ENCODE data around the gene ERBB2. TPM values are rescaled to one million over a fixed set of nuclear protein-coding genes. Genes with fewer than 3 reads are reported as not detected.

ERBB2 gene
- total and polyA plus RNA-seq, 5 donors from 2014 or later, result 0.36 to 5.5 (median 0.67) TPM

DNA sequence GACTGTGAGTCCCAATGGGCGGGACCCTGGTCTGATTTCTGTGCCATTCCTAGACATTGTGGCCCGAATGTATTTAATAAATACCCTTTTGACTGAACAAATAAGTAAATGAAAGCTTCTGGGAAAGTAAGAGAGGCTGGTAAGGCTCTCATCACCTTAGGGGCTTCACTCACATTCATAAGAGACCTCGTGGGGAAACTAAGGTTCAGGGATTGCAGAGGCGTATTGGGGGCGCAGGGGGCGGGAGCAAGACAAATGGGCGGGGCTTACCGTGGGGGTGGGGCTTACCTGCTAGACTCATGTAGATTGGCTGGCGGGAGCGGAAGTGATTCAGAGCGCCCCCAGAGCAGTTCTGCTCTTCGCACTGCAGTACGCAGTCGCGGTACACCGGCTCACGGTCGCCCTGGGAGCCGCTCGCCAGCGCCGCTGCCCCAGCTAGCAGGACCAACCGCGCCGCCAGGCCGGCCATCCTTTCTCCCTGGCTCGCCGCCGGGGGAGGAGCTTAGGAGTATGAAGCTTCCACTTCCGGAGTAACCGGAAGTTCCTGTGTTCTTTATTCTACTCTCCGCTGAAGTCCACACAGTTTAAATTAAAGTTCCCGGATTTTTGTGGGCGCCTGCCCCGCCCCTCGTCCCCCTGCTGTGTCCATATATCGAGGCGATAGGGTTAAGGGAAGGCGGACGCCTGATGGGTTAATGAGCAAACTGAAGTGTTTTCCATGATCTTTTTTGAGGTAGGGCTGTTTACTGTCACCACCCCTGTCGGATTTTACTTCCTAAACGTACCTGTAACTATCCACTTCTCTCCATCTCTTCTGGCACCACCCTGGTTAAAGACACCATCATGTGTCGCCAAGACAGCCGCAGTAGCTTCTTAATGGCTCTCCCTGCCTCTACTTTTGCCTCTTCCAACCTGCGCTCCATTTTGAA lies 12.1 kb upstream of the ERBB2 start, which contains the start of gene PGAP3:
Gene PGAP3 (minus strand): TSS at position 512 of the 929 bp plus-strand sequence. CDS start 43 bp downstream, at position 469.
- Histone ChIP-seq H3K27me3 (ENCODE audit: control insufficient read depth, insufficient read depth, low read length) (no peaks in the 10 kb centered on the region), H3K36me3 (ENCODE audit: control insufficient read depth, insufficient read depth, low read length) (peaks cover 16% of the 10 kb centered on the region), H3K27ac (ENCODE audit: insufficient read depth, low read length, poor library complexity, severe bottlenecking) (peak within 1 kb of the TSS; percentile 86), H3K4me1 (ENCODE audit: control insufficient read depth, insufficient read depth, low read length, poor library complexity, severe bottlenecking) (peaks cover 21% of the 10 kb centered on the region), H3K9me3 (ENCODE audit: control insufficient read depth in 2 of 2, low read length in 2 of 2) (no peaks in the 10 kb centered on the region), H3K4me3 (ENCODE audit: low read depth, low read length) (peak within 1 kb of the TSS; percentile 93)
- Mint-ChIP-seq H3K9me3 (peaks cover 0 to 4% (median 0%) of the 10 kb centered on the region in 7 donors), H3K4me3 (peak within 1 kb of the TSS; percentile 97 to 99 (median 98)), H3K27ac (peak within 1 kb of the TSS; percentile 96 to 99 (median 98)), H3K27me3 (no peaks in the 10 kb centered on the region), H3K36me3 (peaks cover 19% of the 10 kb centered on the region), H3K4me1 (peaks cover 9 to 36% (median 21%) of the 10 kb centered on the region in 4 donors)
- peak; percentile 70 to 91 (median 83) for DNase-seq
- peak; percentile 87 to 89 for ATAC-seq (ENCODE audit: low read depth in 2 of 2)

DNA sequence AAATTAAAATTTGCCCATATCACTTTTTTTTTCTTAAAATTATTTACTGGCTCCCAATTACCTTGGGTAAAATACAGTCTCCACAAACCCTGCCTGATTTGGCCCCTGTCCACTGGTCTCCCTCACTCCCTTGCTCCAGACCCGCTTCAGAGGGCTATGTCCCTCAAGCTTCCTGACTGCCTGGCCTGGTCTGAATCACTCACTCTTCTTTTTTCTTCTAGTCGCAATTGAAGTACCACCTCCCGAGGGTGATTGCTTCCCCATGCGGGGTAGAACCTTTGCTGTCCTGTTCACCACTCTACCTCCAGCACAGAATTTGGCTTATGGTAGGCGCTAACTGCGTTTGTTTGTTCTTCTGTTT lies 11.4 kb upstream of the ERBB2 start:
- Histone ChIP-seq H3K27ac (ENCODE audit: insufficient read depth, low read length, poor library complexity, severe bottlenecking) (peak overlapping the region; percentile 86), H3K27me3 (ENCODE audit: control insufficient read depth, insufficient read depth, low read length) (no peaks in the 10 kb centered on the region)

DNA sequence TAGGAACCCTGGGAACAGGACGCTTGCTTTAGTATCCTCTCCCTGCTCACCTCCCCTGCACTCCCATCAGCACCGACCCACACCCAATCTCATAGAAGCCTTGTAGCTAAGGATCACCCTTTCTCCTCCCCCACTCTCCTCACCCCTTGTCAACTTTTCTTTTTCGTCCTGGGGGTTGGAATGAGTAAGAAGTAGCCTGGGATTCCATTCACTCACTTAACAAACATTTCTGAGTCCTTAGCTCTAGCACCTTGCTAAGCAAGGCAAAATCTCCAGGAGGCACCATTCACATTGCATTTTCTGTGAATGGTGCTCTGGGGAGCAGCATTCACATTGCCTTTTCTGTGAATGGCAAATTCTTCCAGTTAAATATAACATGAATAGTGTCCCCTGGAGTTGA lies 10.9 kb upstream of the ERBB2 start:
- peaks cover 0 to 4% (median 0%) of the 10 kb centered on the region in 7 donors for H3K9me3 Mint-ChIP-seq
- H3K4me3 ChIP-seq (ENCODE audit: low read depth, low read length), result peak overlapping the region; percentile 93
- no peak overlapping the region for H3K27ac ChIP-seq (ENCODE audit: insufficient read depth, low read length, poor library complexity, severe bottlenecking)
- H3K4me3 Mint-ChIP-seq, result peak overlapping the region; percentile 72 to 98 (median 97)
- H3K27me3 ChIP-seq (ENCODE audit: control insufficient read depth, insufficient read depth, low read length), result no peaks in the 10 kb centered on the region
- peak overlapping the region in 2 of 3 donors; percentile 36 to 98 for H3K27ac Mint-ChIP-seq
- ATAC-seq (ENCODE audit: low read depth in 2 of 2) (no peak), DNase-seq (no peak)
- H3K4me1 Mint-ChIP-seq, result peaks cover 9 to 31% (median 21%) of the 10 kb centered on the region in 4 donors
- H3K36me3 ChIP-seq (ENCODE audit: control insufficient read depth, insufficient read depth, low read length), result peaks cover 8% of the 10 kb centered on the region
- no peaks in the 10 kb centered on the region for H3K9me3 ChIP-seq (ENCODE audit: control insufficient read depth in 2 of 2, low read length in 2 of 2)
- no peaks in the 10 kb centered on the region for H3K27me3 Mint-ChIP-seq
- H3K4me1 ChIP-seq (ENCODE audit: control insufficient read depth, insufficient read depth, low read length, poor library complexity, severe bottlenecking), result peaks cover 21% of the 10 kb centered on the region
- H3K36me3 Mint-ChIP-seq, result peaks cover 12% of the 10 kb centered on the region

More for the DNA sequence above, 11.4 kb upstream of the ERBB2 start:
- DNase-seq (no peak), ATAC-seq (ENCODE audit: low read depth in 2 of 2) (no peak)
- Histone ChIP-seq H3K9me3 (ENCODE audit: control insufficient read depth in 2 of 2, low read length in 2 of 2) (no peaks in the 10 kb centered on the region), H3K4me3 (ENCODE audit: low read depth, low read length) (peak overlapping the region; percentile 93), H3K36me3 (ENCODE audit: control insufficient read depth, insufficient read depth, low read length) (peaks cover 10% of the 10 kb centered on the region), H3K4me1 (ENCODE audit: control insufficient read depth, insufficient read depth, low read length, poor library complexity, severe bottlenecking) (peaks cover 21% of the 10 kb centered on the region)
- peaks cover 9 to 31% (median 21%) of the 10 kb centered on the region in 4 donors for H3K4me1 Mint-ChIP-seq
- peaks cover 13% of the 10 kb centered on the region for H3K36me3 Mint-ChIP-seq
- peak overlapping the region; percentile 96 to 99 (median 98) for H3K27ac Mint-ChIP-seq
- no peaks in the 10 kb centered on the region for H3K27me3 Mint-ChIP-seq
- peak overlapping the region; percentile 97 to 99 (median 98) for H3K4me3 Mint-ChIP-seq
- H3K9me3 Mint-ChIP-seq, result peaks cover 0 to 4% (median 0%) of the 10 kb centered on the region in 7 donors

DNA sequence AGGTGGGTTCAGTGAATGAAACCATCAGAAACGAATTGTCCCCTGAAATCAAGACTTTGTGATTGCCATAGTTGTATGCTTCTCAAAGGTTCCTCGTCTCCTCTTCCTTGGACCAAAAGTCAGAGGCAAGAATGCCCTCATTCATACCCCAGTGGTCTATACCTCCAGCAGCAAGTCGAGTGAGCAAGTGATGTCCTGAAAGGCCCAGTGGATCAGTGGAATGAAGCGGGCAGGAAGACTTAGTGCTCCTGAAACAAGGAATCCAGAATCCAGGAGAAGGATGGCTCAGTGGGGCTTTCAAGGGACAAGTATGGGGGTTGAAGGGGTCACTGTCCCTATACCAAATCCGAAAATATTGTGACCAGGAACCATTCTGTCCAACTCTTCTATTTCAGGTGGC lies 5.3 kb upstream of the ERBB2 start:
- H3K4me1 ChIP-seq (ENCODE audit: control insufficient read depth, insufficient read depth, low read length, poor library complexity, severe bottlenecking), result no peaks in the 10 kb centered on the region
- no peak overlapping the region for H3K4me3 ChIP-seq (ENCODE audit: low read depth, low read length)
- no peak for ATAC-seq (ENCODE audit: low read depth in 2 of 2)
- Mint-ChIP-seq H3K9me3 (no peaks in the 10 kb centered on the region), H3K36me3 (no peaks in the 10 kb centered on the region), H3K4me1 (peaks cover 0 to 9% (median 4%) of the 10 kb centered on the region in 4 donors), H3K27me3 (peaks cover 31% of the 10 kb centered on the region), H3K27ac (no peak overlapping the region), H3K4me3 (no peak overlapping the region)
- no peak overlapping the region for H3K27ac ChIP-seq (ENCODE audit: insufficient read depth, low read length, poor library complexity, severe bottlenecking)
- peaks cover 2% of the 10 kb centered on the region for H3K27me3 ChIP-seq (ENCODE audit: control insufficient read depth, insufficient read depth, low read length)
- DNase-seq, result no peak
- no peaks in the 10 kb centered on the region for H3K36me3 ChIP-seq (ENCODE audit: control insufficient read depth, insufficient read depth, low read length)
- no peaks in the 10 kb centered on the region for H3K9me3 ChIP-seq (ENCODE audit: control insufficient read depth in 2 of 2, low read length in 2 of 2)

DNA sequence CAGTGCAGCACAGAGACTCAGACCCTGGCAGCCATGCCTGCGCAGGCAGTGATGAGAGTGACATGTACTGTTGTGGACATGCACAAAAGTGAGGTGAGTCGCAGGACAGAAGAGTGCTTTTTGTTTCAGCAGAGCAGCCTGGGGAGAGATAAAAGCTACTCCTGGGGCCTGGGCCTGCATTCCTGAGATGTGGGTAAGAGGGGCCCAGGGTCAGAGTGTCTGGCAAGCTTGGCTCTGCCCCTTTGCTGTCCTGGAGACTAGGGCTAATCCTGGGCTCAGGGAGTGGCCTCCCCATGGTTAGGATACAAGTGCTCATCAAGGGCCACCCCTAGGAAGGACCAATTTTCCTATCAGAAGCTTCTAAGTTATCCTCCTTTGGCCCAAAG lies 4.8 kb upstream of the ERBB2 start:
- no peak overlapping the region for H3K4me3 ChIP-seq (ENCODE audit: low read depth, low read length)
- peaks cover 35% of the 10 kb centered on the region for H3K27me3 Mint-ChIP-seq
- ATAC-seq (ENCODE audit: low read depth in 2 of 2) (no peak), DNase-seq (no peak)
- H3K9me3 Mint-ChIP-seq, result no peaks in the 10 kb centered on the region
- H3K36me3 Mint-ChIP-seq, result no peaks in the 10 kb centered on the region
- H3K4me1 ChIP-seq (ENCODE audit: control insufficient read depth, insufficient read depth, low read length, poor library complexity, severe bottlenecking), result peaks cover 4% of the 10 kb centered on the region
- H3K4me1 Mint-ChIP-seq, result peaks cover 0 to 11% (median 7%) of the 10 kb centered on the region in 4 donors
- H3K27me3 ChIP-seq (ENCODE audit: control insufficient read depth, insufficient read depth, low read length), result peaks cover 2% of the 10 kb centered on the region
- no peaks in the 10 kb centered on the region for H3K36me3 ChIP-seq (ENCODE audit: control insufficient read depth, insufficient read depth, low read length)
- no peak overlapping the region for H3K27ac ChIP-seq (ENCODE audit: insufficient read depth, low read length, poor library complexity, severe bottlenecking)
- H3K27ac Mint-ChIP-seq, result no peak overlapping the region
- no peak overlapping the region for H3K4me3 Mint-ChIP-seq
- no peaks in the 10 kb centered on the region for H3K9me3 ChIP-seq (ENCODE audit: control insufficient read depth in 2 of 2, low read length in 2 of 2)

DNA sequence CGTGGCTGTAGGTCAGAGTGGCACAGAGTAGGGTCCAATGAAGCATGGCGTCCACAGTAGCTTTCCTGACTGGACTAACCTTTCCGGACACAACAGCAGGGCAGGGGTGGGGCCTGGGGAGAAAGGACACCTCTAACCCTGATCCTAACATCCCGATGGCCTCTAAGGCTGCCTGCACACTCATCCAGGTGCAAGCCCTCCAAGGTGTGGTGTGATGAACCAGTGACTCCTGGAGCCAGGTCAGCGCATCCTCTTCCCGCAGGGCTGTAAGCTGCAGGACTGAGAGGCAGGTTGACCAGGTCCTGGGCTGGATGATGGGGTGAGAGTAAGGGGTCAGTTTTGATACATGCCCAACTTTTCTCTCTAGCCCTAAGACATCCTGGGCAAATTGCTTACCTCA lies 3.1 kb upstream of the ERBB2 start:
- H3K4me1 ChIP-seq (ENCODE audit: control insufficient read depth, insufficient read depth, low read length, poor library complexity, severe bottlenecking), result peaks cover 11% of the 10 kb centered on the region
- no peak overlapping the region for H3K4me3 Mint-ChIP-seq
- no peaks in the 10 kb centered on the region for H3K36me3 Mint-ChIP-seq
- peaks cover 0 to 20% (median 7%) of the 10 kb centered on the region in 4 donors for H3K4me1 Mint-ChIP-seq
- no peaks in the 10 kb centered on the region for H3K9me3 ChIP-seq (ENCODE audit: control insufficient read depth in 2 of 2, low read length in 2 of 2)
- DNase-seq, result no peak
- H3K27ac ChIP-seq (ENCODE audit: insufficient read depth, low read length, poor library complexity, severe bottlenecking), result no peak overlapping the region
- no peaks in the 10 kb centered on the region for H3K36me3 ChIP-seq (ENCODE audit: control insufficient read depth, insufficient read depth, low read length)
- H3K27me3 ChIP-seq (ENCODE audit: control insufficient read depth, insufficient read depth, low read length), result peaks cover 10% of the 10 kb centered on the region
- H3K4me3 ChIP-seq (ENCODE audit: low read depth, low read length), result no peak overlapping the region
- H3K27me3 Mint-ChIP-seq, result peaks cover 48% of the 10 kb centered on the region
- no peak for ATAC-seq (ENCODE audit: low read depth in 2 of 2)
- H3K27ac Mint-ChIP-seq, result no peak overlapping the region
- peaks cover 0 to 3% (median 0%) of the 10 kb centered on the region in 7 donors for H3K9me3 Mint-ChIP-seq

DNA sequence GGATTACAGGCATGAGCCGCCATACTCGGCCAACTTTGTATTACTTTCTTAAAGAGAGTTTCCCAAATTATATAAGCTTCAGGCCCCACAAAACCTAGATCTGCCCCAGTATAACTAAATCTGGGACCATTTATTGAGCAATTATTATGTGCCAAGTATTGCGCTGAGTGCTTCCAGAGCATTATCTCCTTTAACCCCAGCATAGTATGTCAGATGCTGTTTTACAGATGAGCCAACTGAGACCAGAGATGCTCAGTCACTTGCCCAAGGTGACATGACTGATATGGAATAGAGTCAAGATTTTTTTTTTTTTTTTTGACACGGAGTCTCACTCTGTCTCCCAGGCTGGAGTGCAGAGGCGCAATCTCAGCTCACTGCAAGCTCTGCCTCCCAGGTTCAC lies 1.9 kb upstream of the ERBB2 start:
- H3K4me1 Mint-ChIP-seq, result peaks cover 0 to 20% (median 7%) of the 10 kb centered on the region in 4 donors
- Histone ChIP-seq H3K9me3 (ENCODE audit: control insufficient read depth in 2 of 2, low read length in 2 of 2) (no peaks in the 10 kb centered on the region), H3K4me1 (ENCODE audit: control insufficient read depth, insufficient read depth, low read length, poor library complexity, severe bottlenecking) (peaks cover 11% of the 10 kb centered on the region), H3K27me3 (ENCODE audit: control insufficient read depth, insufficient read depth, low read length) (peaks cover 10% of the 10 kb centered on the region), H3K27ac (ENCODE audit: insufficient read depth, low read length, poor library complexity, severe bottlenecking) (no peak overlapping the region), H3K4me3 (ENCODE audit: low read depth, low read length) (no peak overlapping the region), H3K36me3 (ENCODE audit: control insufficient read depth, insufficient read depth, low read length) (no peaks in the 10 kb centered on the region)
- ATAC-seq (ENCODE audit: low read depth in 2 of 2) (no peak), DNase-seq (no peak)
- H3K27ac Mint-ChIP-seq, result no peak overlapping the region
- no peak overlapping the region for H3K4me3 Mint-ChIP-seq
- peaks cover 0 to 3% (median 0%) of the 10 kb centered on the region in 7 donors for H3K9me3 Mint-ChIP-seq
- H3K27me3 Mint-ChIP-seq, result peaks cover 57% of the 10 kb centered on the region
- no peaks in the 10 kb centered on the region for H3K36me3 Mint-ChIP-seq

Measured in CD4-positive, CD25-positive, alpha-beta regulatory T cell (primary cell).